Hepatocyte (in vitro differentiated cells): ENCODE measurements around the gene POLR1D. TPM values are rescaled to one million over a fixed set of nuclear protein-coding genes. Genes with fewer than 3 reads are reported as not detected.

Experiments
- DNase-seq: peaks from one replicate; pipeline ENCODE4 v3.0.0-alpha.2; 2016; ENCODE audit warnings: low spot score
- H2AFZ ChIP-seq: fragments of 200-600 bp; sonication (generic); 2 replicates; pipeline ENCODE4 v1.6.0; 2016; ENCODE audit warnings: antibody characterized with exemption, mild to moderate bottlenecking
- H3K27ac ChIP-seq: fragments of 200-600 bp; sonication (generic); 2 replicates; pipeline ENCODE4 v1.5.1; 2016; ENCODE audit warnings: mild to moderate bottlenecking
- H3K27me3 ChIP-seq: fragments of 200-600 bp; sonication (generic); 2 replicates; pipeline ENCODE4 v1.6.1; 2016
- H3K36me3 ChIP-seq: fragments of 200-600 bp; sonication (generic); replicated peaks from 2 replicates; pipeline ENCODE4 v1.5.1; 2016; ENCODE audit warnings: low read depth; ENCODE audit not compliant: insufficient read depth
- H3K4me1 ChIP-seq: fragments of 200-600 bp; sonication (generic); 2 replicates; pipeline ENCODE4 v1.5.1; 2016; ENCODE audit warnings: mild to moderate bottlenecking, moderate library complexity; ENCODE audit not compliant: insufficient read depth
- H3K4me2 ChIP-seq: fragments of 200-600 bp; sonication (generic); 2 replicates; pipeline ENCODE4 v1.6.0; 2016
- H3K4me3 ChIP-seq: fragments of 200-600 bp; sonication (generic); 2 replicates; pipeline ENCODE4 v1.5.1; 2016; ENCODE audit warnings: mild to moderate bottlenecking
- H3K79me2 ChIP-seq: fragments of 200-600 bp; sonication (generic); 2 replicates; pipeline ENCODE4 v1.6.0; 2017; ENCODE audit warnings: mild to moderate bottlenecking
- H3K9me2 ChIP-seq: fragments of 200-600 bp; sonication (generic); replicated peaks from 2 replicates; pipeline ENCODE4 v1.6.0; 2017; ENCODE audit warnings: mild to moderate bottlenecking; ENCODE audit not compliant: insufficient read depth
- H3K9me3 ChIP-seq: fragments of 200-600 bp; sonication (generic); 2 replicates; pipeline ENCODE4 v1.5.1; 2016; ENCODE audit warnings: low read depth, mild to moderate bottlenecking
- H4K20me1 ChIP-seq: fragments of 200-600 bp; sonication (generic); 2 replicates; pipeline ENCODE4 v1.6.0; 2016; ENCODE audit warnings: mild to moderate bottlenecking; ENCODE audit not compliant: insufficient read depth, poor library complexity, severe bottlenecking
- CTCF ChIP-seq: fragments of 200-600 bp; sonication (generic); IDR thresholded peaks from 2 replicates; pipeline ENCODE4 v1.5.1; 2016; ENCODE audit warnings: antibody characterized with exemption, mild to moderate bottlenecking; ENCODE audit not compliant: poor library complexity
- EZH2 ChIP-seq: fragments of 200-600 bp; sonication (generic); IDR thresholded peaks from 2 replicates; pipeline ENCODE4 v1.6.1; 2016; ENCODE audit warnings: antibody characterized with exemption, mild to moderate bottlenecking, borderline replicate concordance
- EZH2phosphoT487 ChIP-seq: fragments of 200-600 bp; sonication (generic); IDR thresholded peaks from one replicate; pipeline ENCODE4 v1.6.1; 2018; ENCODE audit warnings: antibody characterized with exemption, mild to moderate bottlenecking, low read depth, moderate library complexity; ENCODE audit not compliant: unreplicated experiment, severe bottlenecking
- WGBS: methylation state at CpG from one replicate; pipeline ENCODE4 v1.1.6; 2016; ENCODE audit warnings: low lambda C conversion rate; ENCODE audit errors: missing lambda C conversion rate; 5-methylcytosine and 5-hydroxymethylcytosine counted together
- polyA plus RNA-seq: library from polyadenylated mRNA; unstranded; fragments of >200 nt; fragmentation: Nextera tagmentation; extraction: Ambion mirVana; gene quantifications from 2 replicates; pipeline ENCODE4 v1.2.1, GENCODE V29; 2016
- total RNA-seq: library from RNA; depleted of rRNA; stranded (reverse); fragments of >200 nt; gene quantifications from 2 replicates; pipeline ENCODE4 v1.2.3, GENCODE V29; 2014

POLR1D gene
- total and polyA plus RNA-seq, 2 experiments from 2014 or later: 106 to 116 TPM

- 73% methylated on average over 2 of the region's 2 CpGs for WGBS
- peaks cover 17% of the 10 kb centered on the region for H3K79me2 ChIP-seq
These were observed 36.0 kb downstream of the POLR1D start for GRCh38 chr13:27657724-27658123.

GRCh38 chr13:27658546-27658945, 36.9 kb downstream of the POLR1D start:
- H3K4me2 ChIP-seq: no peak overlapping the region
- H3K79me2 ChIP-seq: peaks cover 12% of the 10 kb centered on the region
- H3K27ac ChIP-seq: no peak overlapping the region

More at GRCh38 chr13:27657724-27658123, 36.0 kb downstream of the POLR1D start:
- no peaks in the 10 kb centered on the region for H3K9me2 ChIP-seq
- H3K9me3 ChIP-seq: no peaks in the 10 kb centered on the region
- no peak overlapping the region for H3K4me3 ChIP-seq
- H3K4me1 ChIP-seq: peaks cover 7% of the 10 kb centered on the region
- no peak for DNase-seq
- H3K36me3 ChIP-seq: no peaks in the 10 kb centered on the region
- no peak overlapping the region for H3K4me2 ChIP-seq
- no peaks in the 10 kb centered on the region for H4K20me1 ChIP-seq
- TF ChIP-seq EZH2 (no peak), EZH2phosphoT487 (no peak)
- no peaks in the 10 kb centered on the region for H3K27me3 ChIP-seq
- no peak overlapping the region for H3K27ac ChIP-seq
- H2AFZ ChIP-seq: no peak overlapping the region

GRCh38 chr13:27659145-27659865, 37.6 kb downstream of the POLR1D start:
- no peak for TF ChIP-seq EZH2
- no peak for TF ChIP-seq CTCF
- no peak for TF ChIP-seq EZH2phosphoT487
- Histone ChIP-seq H3K27me3 (no peaks in the 10 kb centered on the region), H4K20me1 (no peaks in the 10 kb centered on the region), H3K4me3 (no peak overlapping the region), H3K36me3 (no peaks in the 10 kb centered on the region), H3K79me2 (peaks cover 5% of the 10 kb centered on the region), H3K9me2 (no peaks in the 10 kb centered on the region), H3K27ac (peak overlapping the region; percentile 35), H3K4me1 (peaks cover 7% of the 10 kb centered on the region), H3K9me3 (no peaks in the 10 kb centered on the region), H2AFZ (no peak overlapping the region), H3K4me2 (no peak overlapping the region)
- 71% methylated on average over 7 of the region's 7 CpGs for WGBS
- DNase-seq: no peak

More at GRCh38 chr13:27658546-27658945, 36.9 kb downstream of the POLR1D start:
- Histone ChIP-seq H3K36me3 (no peaks in the 10 kb centered on the region), H3K9me3 (no peaks in the 10 kb centered on the region), H2AFZ (no peak overlapping the region), H3K4me1 (peaks cover 7% of the 10 kb centered on the region), H3K27me3 (no peaks in the 10 kb centered on the region), H3K9me2 (no peaks in the 10 kb centered on the region), H4K20me1 (no peaks in the 10 kb centered on the region), H3K4me3 (no peak overlapping the region)
- no peak for TF ChIP-seq EZH2phosphoT487
- TF ChIP-seq CTCF: no peak
- TF ChIP-seq EZH2: no peak
- DNase-seq: no peak

- no peaks in the 10 kb centered on the region for H4K20me1 ChIP-seq
- H3K4me3 ChIP-seq: no peak overlapping the region
- H2AFZ ChIP-seq: no peak overlapping the region
- H3K9me3 ChIP-seq: no peaks in the 10 kb centered on the region
- H3K27ac ChIP-seq: no peak overlapping the region
- H3K4me2 ChIP-seq: no peak overlapping the region
- H3K27me3 ChIP-seq: no peaks in the 10 kb centered on the region
- no peaks in the 10 kb centered on the region for H3K36me3 ChIP-seq
- peaks cover 7% of the 10 kb centered on the region for H3K4me1 ChIP-seq
- WGBS: 95% methylated on average over 6 of the region's 6 CpGs
- no peaks in the 10 kb centered on the region for H3K79me2 ChIP-seq
- DNase-seq: no peak
- H3K9me2 ChIP-seq: no peaks in the 10 kb centered on the region
- no peak for TF ChIP-seq EZH2phosphoT487
- no peak for TF ChIP-seq EZH2
- no peak for TF ChIP-seq CTCF
These were observed 38.8 kb downstream of the POLR1D start for GRCh38 chr13:27660511-27660910.
